PC-9 (cell line): Measurements from ENCODE around the gene USP3. TPM values are rescaled to one million over a fixed set of nuclear protein-coding genes. Genes with fewer than 3 reads are reported as not detected.
"Not testable (repeated sequence)": the region's sequence is repeated elsewhere in the genome, so short reads cannot be mapped to it uniquely, and the experiment has no call there.

ENCODE experiments used
- BruUV-seq: library from RNA; stranded (reverse); fragments of 400-500 nt; replicated peaks from 2 replicates; lab custom pipeline; 2021; lab: Mats Ljungman, UMichigan
- CTCF ChIA-PET: fragments of 300-600 bp; sonication (Branson Sonifier 250); formaldehyde crosslinking; loops from one replicate; lab custom pipeline; 2022; ENCODE audit warnings: antibody characterized with exemption; lab: Charles Lee
- POLR2A ChIA-PET: fragments of 300-600 bp; sonication (Branson Sonifier 250); formaldehyde crosslinking; loops from one replicate; lab custom pipeline; 2022; ENCODE audit warnings: antibody characterized with exemption; ENCODE audit not compliant: unreplicated experiment; lab: Charles Lee
- DNase-seq, 2 experiments: peaks; one replicate each; pipeline versions ENCODE4 v3.0.0 to v3.0.0-alpha.2; 2015 to 2022; ENCODE audit warnings: mixed read lengths in 1 of 2
- H2AFZ ChIP-seq: fragments of 200-600 bp; sonication (generic); 2 replicates; pipeline ENCODE4 v1.8.1; 2017; ENCODE audit warnings: antibody characterized with exemption
- H3F3A ChIP-seq: fragments of 200-600 bp; sonication (generic); 2 replicates; pipeline ENCODE4 v1.8.1; 2017; ENCODE audit warnings: antibody characterized with exemption, mild to moderate bottlenecking, low read depth; ENCODE audit not compliant: insufficient read depth
- H3K27ac ChIP-seq: fragments of 200-600 bp; sonication (generic); 2 replicates; pipeline ENCODE4 v1.6.1; 2016; ENCODE audit warnings: mixed run types
- H3K27me3 ChIP-seq: fragments of 200-600 bp; sonication (generic); 2 replicates; pipeline ENCODE4 v1.6.1; 2016; ENCODE audit warnings: low read depth, mixed run types; ENCODE audit not compliant: insufficient read depth
- H3K36me3 ChIP-seq: fragments of 200-600 bp; sonication (generic); 2 replicates; pipeline ENCODE4 v1.6.1; 2016; ENCODE audit warnings: low read depth, mixed run types
- H3K4me1 ChIP-seq: fragments of 200-600 bp; sonication (generic); replicated peaks from 2 replicates; pipeline ENCODE4 v1.6.1; 2016; ENCODE audit warnings: mixed run types; ENCODE audit not compliant: insufficient read depth
- H3K4me2 ChIP-seq: fragments of 200-600 bp; sonication (generic); 2 replicates; pipeline ENCODE4 v1.6.1; 2017; ENCODE audit warnings: mixed run types
- H3K4me3 ChIP-seq: fragments of 200-600 bp; sonication (generic); 2 replicates; pipeline ENCODE4 v1.6.1; 2016; ENCODE audit warnings: mixed run types
- H3K79me2 ChIP-seq: fragments of 200-600 bp; sonication (generic); 2 replicates; pipeline ENCODE4 v1.6.1; 2017; ENCODE audit warnings: low read depth, mixed run types
- H3K9me2 ChIP-seq: fragments of 200-600 bp; sonication (generic); 2 replicates; pipeline ENCODE4 v1.8.1; 2017; ENCODE audit warnings: mild to moderate bottlenecking; ENCODE audit not compliant: insufficient read depth
- H3K9me3 ChIP-seq: fragments of 200-600 bp; sonication (generic); 2 replicates; pipeline ENCODE4 v1.8.1; 2016; ENCODE audit warnings: low read depth; ENCODE audit not compliant: insufficient read depth
- H4K20me1 ChIP-seq: fragments of 200-600 bp; sonication (generic); 2 replicates; pipeline ENCODE4 v1.8.1; 2017; ENCODE audit not compliant: insufficient read depth
- EZH2 ChIP-seq: fragments of 200-600 bp; sonication (generic); IDR thresholded peaks from 2 replicates; pipeline ENCODE4 v1.8.0; 2017; ENCODE audit warnings: antibody characterized with exemption, low read depth
- intact Hi-C: fragments of 100-400 bp; cut with micrococcal nuclease; formaldehyde crosslinking; loops from one replicate; pipeline ENCODE4 v1.10.0; 2022; ENCODE audit not compliant: unreplicated experiment
- total RNA-seq: library from RNA; stranded (reverse); gene quantifications from 2 replicates; pipeline ENCODE4 v1.2.3, GENCODE V29; 2021
- TF ChIP-seq, protein P1 (sequence below): fragments of 200-600 bp; sonication (generic); conservative IDR thresholded peaks from 2 replicates; pipeline ENCODE4 v1.6.1; 2017; ENCODE audit warnings: mixed run types, antibody characterized with exemption, mild to moderate bottlenecking, moderate library complexity

USP3 gene
- total RNA-seq, 1 experiment from 2014 or later = 57.5 TPM

DNA sequence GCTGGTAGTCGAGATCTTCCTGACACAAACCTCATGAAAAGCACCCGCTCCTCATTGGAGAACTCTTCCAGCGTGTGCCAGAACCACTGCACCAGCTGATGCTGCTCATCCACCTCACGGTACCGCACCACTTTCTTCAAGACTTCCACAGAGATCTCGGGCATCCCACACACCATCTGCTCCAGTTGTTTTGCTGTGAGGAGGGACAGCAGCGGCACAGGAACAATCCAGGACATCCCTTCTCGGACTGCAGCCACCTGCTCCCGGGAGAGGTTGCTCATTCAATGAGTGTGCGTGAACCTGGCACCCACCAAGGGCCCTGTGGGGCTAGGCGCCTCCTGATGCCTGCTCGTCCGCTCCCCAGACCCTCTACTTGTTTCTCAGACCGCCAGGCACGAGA lies 107.9 kb downstream of the USP3 start:
- CTCF ChIA-PET = no interaction called here
- Histone ChIP-seq H3K9me3 (no peaks in the 10 kb centered on the region), H3K27ac (no peak overlapping the region), H3K9me2 (no peaks in the 10 kb centered on the region), H3K27me3 (no peaks in the 10 kb centered on the region), H3K4me1 (peaks cover 37% of the 10 kb centered on the region), H3K79me2 (no peaks in the 10 kb centered on the region), H3K4me2 (no peak overlapping the region), H3K36me3 (0 out of 2 replicates have a peak, but pooled peaks cover 3% of the 10 kb centered on the region), H3K4me3 (no peak overlapping the region), H4K20me1 (no peaks in the 10 kb centered on the region), H2AFZ (no peak overlapping the region), H3F3A (peaks cover 14% of the 10 kb centered on the region)
- no TSS peak for BruUV-seq
- POLR2A ChIA-PET = interaction anchor here (0.7 kb wide), 1 partner anchor 142 kb away, joined by 4 read pairs; no protein-coding TSS in a partner anchor
- no peak for TF ChIP-seq EZH2
- TF ChIP-seq, protein P1, sequence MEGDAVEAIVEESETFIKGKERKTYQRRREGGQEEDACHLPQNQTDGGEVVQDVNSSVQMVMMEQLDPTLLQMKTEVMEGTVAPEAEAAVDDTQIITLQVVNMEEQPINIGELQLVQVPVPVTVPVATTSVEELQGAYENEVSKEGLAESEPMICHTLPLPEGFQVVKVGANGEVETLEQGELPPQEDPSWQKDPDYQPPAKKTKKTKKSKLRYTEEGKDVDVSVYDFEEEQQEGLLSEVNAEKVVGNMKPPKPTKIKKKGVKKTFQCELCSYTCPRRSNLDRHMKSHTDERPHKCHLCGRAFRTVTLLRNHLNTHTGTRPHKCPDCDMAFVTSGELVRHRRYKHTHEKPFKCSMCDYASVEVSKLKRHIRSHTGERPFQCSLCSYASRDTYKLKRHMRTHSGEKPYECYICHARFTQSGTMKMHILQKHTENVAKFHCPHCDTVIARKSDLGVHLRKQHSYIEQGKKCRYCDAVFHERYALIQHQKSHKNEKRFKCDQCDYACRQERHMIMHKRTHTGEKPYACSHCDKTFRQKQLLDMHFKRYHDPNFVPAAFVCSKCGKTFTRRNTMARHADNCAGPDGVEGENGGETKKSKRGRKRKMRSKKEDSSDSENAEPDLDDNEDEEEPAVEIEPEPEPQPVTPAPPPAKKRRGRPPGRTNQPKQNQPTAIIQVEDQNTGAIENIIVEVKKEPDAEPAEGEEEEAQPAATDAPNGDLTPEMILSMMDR = no peak
- DNase-seq = no peak
- intact Hi-C loops = loop anchor here (5.0 kb wide), 2 partner anchors 280 to 540 kb away; partner anchors contain the start of gene SNX22

DNA sequence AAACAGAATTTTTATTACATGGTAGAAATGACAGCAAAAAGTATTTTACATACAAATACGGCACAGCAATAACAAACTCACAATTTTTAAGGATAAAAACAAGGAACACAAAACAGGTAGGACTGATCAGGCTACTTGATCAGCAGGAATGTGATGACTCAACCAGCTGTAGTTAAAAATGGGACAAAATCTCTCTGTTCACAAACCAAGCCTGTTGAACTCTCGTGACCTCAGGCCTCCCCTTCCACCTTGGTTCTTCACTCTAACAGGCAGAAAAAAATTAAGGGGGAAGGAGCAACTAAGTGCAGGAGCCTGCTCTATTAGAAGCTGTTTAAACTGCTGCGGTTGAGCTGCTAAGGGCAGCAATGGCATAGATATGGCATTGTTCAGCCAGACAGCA lies 111.5 kb downstream of the USP3 start:
- BruUV-seq = no TSS peak

DNA sequence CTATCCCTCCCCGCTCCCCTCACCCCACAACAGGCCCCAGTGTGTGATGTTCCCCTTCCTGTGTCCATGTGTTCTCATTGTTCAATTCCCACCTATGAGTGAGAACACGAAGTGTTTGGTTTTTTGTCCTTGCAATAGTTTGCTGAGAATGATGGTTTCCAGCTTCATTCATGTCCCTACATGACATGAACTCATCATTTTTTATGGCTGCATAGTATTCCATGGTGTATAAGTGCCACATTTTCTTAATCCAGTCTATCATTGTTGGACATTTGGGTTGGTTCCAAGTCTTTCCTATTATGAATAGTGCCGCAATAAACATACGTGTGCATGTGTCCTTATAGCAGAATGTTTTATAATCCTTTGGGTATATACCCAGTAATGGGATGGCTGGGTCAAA lies 112.8 kb downstream of the USP3 start:
- POLR2A ChIA-PET, DNase-seq, H2AFZ ChIP-seq, H3F3A ChIP-seq, H3K79me2 ChIP-seq, H3K27ac ChIP-seq, H3K9me2 ChIP-seq, H4K20me1 ChIP-seq, BruUV-seq, H3K9me3 ChIP-seq, intact Hi-C loops, H3K27me3 ChIP-seq, H3K4me2 ChIP-seq, H3K4me3 ChIP-seq, H3K36me3 ChIP-seq, CTCF ChIA-PET: not testable (repeated sequence)
- H3K4me1 ChIP-seq = peaks cover 15% of the 10 kb centered on the region

More for the DNA sequence above, 111.5 kb downstream of the USP3 start:
- no peaks in the 10 kb centered on the region for H3K27me3 ChIP-seq
- peak overlapping the region; percentile 56 for H3K4me2 ChIP-seq
- intact Hi-C loops = no loop called here
- no peaks in the 10 kb centered on the region for H4K20me1 ChIP-seq
- DNase-seq = peak; percentile 11 to 55
- H3K79me2 ChIP-seq = no peaks in the 10 kb centered on the region
- peaks cover under 1% of the 10 kb centered on the region; the same call in 1 of the 2 replicates for H3F3A ChIP-seq
- H3K36me3 ChIP-seq = 0 out of 2 replicates have a peak, but pooled peaks cover 3% of the 10 kb centered on the region
- no peak for TF ChIP-seq EZH2
- TF ChIP-seq, protein P1 = no peak
- no peaks in the 10 kb centered on the region for H3K9me2 ChIP-seq
- CTCF ChIA-PET = no interaction called here
- POLR2A ChIA-PET = no interaction called here
- H3K27ac ChIP-seq = 0 out of 2 replicates have a peak overlapping the region, but pooled peaks have one; percentile 36
- peaks cover 21% of the 10 kb centered on the region for H3K4me1 ChIP-seq
- H3K4me3 ChIP-seq = no peak overlapping the region
- no peak overlapping the region for H2AFZ ChIP-seq
- no peaks in the 10 kb centered on the region for H3K9me3 ChIP-seq

DNA sequence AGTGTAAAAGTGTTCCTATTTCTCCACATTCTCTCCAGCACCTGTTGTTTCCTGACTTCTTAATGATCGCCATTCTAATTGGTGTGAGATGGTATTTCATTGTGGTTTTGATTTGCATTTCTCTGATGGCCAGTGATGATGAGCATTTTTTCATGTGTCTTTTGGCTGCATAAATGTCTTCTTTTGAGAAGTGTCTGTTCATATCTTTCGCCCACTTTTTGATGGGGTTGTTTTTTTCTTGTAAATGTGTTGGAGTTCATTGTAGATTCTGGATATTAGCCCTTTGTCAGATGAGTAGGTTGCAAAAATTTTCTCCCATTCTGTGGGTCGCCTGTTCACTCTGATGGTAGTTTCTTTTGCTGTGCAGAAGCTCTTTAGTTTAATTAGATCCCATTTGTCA lies 113.2 kb downstream of the USP3 start:
- H3K27me3 ChIP-seq, H3K4me3 ChIP-seq, POLR2A ChIA-PET, CTCF ChIA-PET, intact Hi-C loops, H3K79me2 ChIP-seq, H3K9me3 ChIP-seq, H3K9me2 ChIP-seq, DNase-seq, H3K27ac ChIP-seq, H4K20me1 ChIP-seq, BruUV-seq, H3K4me2 ChIP-seq, H3F3A ChIP-seq, H3K36me3 ChIP-seq, H2AFZ ChIP-seq: not testable (repeated sequence)
- peaks cover 15% of the 10 kb centered on the region for H3K4me1 ChIP-seq

DNA sequence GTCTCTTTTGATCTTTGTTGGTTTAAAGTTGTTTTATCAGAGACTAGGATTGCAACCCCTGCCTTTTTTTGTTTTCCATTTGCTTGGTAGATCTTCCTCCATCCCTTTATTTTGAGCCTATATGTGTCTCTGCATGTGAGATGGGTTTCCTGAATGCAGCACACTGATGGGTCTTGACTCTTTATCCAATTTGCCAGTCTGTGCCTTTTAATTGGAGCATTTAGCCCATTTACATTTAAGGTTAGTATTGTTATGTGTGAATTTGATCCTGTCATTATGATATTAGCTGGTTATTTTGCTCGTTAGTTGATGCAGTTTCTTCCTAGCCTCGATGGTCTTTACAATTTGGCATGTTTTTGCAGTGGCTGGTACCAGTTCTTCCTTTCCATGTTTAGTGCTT lies 116.4 kb downstream of the USP3 start:
- BruUV-seq, H3K27ac ChIP-seq, POLR2A ChIA-PET, H3K27me3 ChIP-seq, CTCF ChIA-PET, H2AFZ ChIP-seq, H3K4me3 ChIP-seq, DNase-seq, H4K20me1 ChIP-seq, intact Hi-C loops, H3K79me2 ChIP-seq, H3F3A ChIP-seq, H3K9me2 ChIP-seq, H3K36me3 ChIP-seq, H3K4me2 ChIP-seq, H3K9me3 ChIP-seq: not testable (repeated sequence)
- H3K4me1 ChIP-seq = peaks cover 10% of the 10 kb centered on the region
